IPS-20b (cell line): ENCODE measurements around the gene LGI1.

Experiments
- H3K27ac ChIP-seq: one replicate; pipeline ENCODE4 v1.5.1; 2013; ENCODE audit warnings: low read length
- H3K27me3 ChIP-seq: 2 replicates; pipeline ENCODE4 v1.6.1; 2013; ENCODE audit warnings: mild to moderate bottlenecking, low read length, inconsistent platforms; ENCODE audit not compliant: insufficient read depth
- H3K36me3 ChIP-seq: 2 replicates; pipeline ENCODE4 v1.6.1; 2013; ENCODE audit warnings: low read depth, mild to moderate bottlenecking, inconsistent platforms, low read length, moderate library complexity; ENCODE audit not compliant: insufficient read depth
- H3K4me1 ChIP-seq: 2 replicates; pipeline ENCODE4 v1.6.1; 2013; ENCODE audit warnings: mild to moderate bottlenecking, control low read depth, inconsistent platforms, low read length, moderate library complexity; ENCODE audit not compliant: insufficient read depth
- H3K4me3 ChIP-seq: 2 replicates; pipeline ENCODE4 v1.5.1; 2013; ENCODE audit warnings: mild to moderate bottlenecking, low read length, inconsistent platforms
- H3K9ac ChIP-seq: 2 replicates; pipeline ENCODE4 v1.6.1; 2013; ENCODE audit warnings: low read depth, mild to moderate bottlenecking, inconsistent platforms, low read length, moderate library complexity
- H3K9me3 ChIP-seq: 2 replicates; pipeline ENCODE4 v1.6.1; 2013; ENCODE audit warnings: mild to moderate bottlenecking, low read depth, low read length, inconsistent platforms; ENCODE audit not compliant: insufficient read depth

Gene LGI1

GRCh38 chr10:93775356-93775755 is 17.6 kb downstream of the LGI1 start:
- Histone ChIP-seq H3K9me3 (no peaks in the 10 kb centered on the region), H3K27me3 (no peaks in the 10 kb centered on the region), H3K4me1 (peaks cover 4% of the 10 kb centered on the region; the same call in 1 of the 2 replicates), H3K4me3 (no peak overlapping the region), H3K27ac (no peak overlapping the region), H3K9ac (no peak overlapping the region), H3K36me3 (no peaks in the 10 kb centered on the region)

DNA sequence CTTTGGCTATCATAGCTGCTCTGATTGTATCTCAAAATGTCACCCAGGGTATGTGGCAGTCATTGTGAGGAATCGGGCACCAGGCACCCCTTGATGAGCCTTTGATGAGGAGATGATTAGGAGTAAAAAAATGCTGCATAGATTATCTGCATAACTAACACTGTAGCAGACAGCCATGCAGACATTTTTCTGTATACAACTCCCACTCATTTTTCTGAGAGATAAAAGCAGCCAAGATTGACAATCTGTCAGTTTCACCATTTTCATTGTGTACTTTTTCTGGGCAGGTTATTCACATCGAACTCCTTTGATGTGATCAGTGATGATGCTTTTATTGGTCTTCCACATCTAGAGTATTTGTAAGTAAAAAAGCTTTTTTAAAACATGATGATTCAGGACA is 19.4 kb downstream of the LGI1 start:
- Histone ChIP-seq H3K4me1 (0 out of 2 replicates have a peak, but pooled peaks cover 3% of the 10 kb centered on the region), H3K36me3 (no peaks in the 10 kb centered on the region), H3K27ac (no peak overlapping the region), H3K4me3 (no peak overlapping the region), H3K27me3 (no peaks in the 10 kb centered on the region), H3K9ac (no peak overlapping the region), H3K9me3 (no peaks in the 10 kb centered on the region)

GRCh38 chr10:93784059-93784458 is 26.3 kb downstream of the LGI1 start:
- no peak overlapping the region for H3K27ac ChIP-seq
- no peaks in the 10 kb centered on the region for H3K9me3 ChIP-seq
- no peaks in the 10 kb centered on the region for H3K36me3 ChIP-seq
- H3K4me1 ChIP-seq: no peaks in the 10 kb centered on the region
- H3K27me3 ChIP-seq: no peaks in the 10 kb centered on the region
- H3K4me3 ChIP-seq: no peak overlapping the region
- no peak overlapping the region for H3K9ac ChIP-seq

DNA sequence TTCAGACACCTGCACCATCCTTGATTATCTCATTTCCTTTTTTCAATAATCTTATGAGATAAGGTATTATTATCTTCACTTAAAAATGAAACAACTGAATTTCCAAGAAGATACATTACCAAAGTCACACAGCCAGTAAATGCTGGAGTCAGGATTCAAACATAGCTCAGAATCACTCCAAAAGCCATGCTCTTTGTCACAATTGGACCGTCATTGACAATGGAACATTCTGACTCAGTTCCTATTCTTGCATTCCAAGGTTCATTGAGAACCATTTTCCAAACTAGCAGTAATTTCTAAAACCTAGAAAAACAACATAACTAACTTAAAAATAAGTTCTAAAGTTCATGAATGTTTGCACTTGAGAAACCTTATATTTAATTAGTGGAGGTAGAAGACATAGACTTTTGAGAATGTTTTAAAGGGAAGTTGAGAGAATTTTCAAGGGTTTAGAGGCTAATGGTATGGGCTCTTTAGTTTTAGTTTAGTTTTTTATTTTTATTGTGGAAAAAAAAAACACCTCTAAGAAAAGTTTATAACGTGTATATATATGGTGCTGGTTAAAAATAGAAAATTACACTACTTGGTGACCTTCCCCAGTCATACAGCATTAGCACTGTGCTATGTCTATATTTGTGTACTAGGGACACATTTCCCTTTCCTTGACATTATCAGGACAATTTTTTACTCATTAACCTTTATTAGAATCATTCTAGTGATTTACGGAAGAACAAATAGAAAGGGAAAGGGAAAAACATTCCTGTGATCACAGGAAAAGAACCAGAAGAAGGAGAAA is 30.9 kb downstream of the LGI1 start:
- no peak overlapping the region for H3K27ac ChIP-seq
- peaks cover 15% of the 10 kb centered on the region; the same call in 1 of the 2 replicates for H3K4me1 ChIP-seq
- H3K36me3 ChIP-seq: no peaks in the 10 kb centered on the region
- no peak overlapping the region for H3K4me3 ChIP-seq
- no peaks in the 10 kb centered on the region for H3K27me3 ChIP-seq
- no peaks in the 10 kb centered on the region for H3K9me3 ChIP-seq
- H3K9ac ChIP-seq: no peak overlapping the region

DNA sequence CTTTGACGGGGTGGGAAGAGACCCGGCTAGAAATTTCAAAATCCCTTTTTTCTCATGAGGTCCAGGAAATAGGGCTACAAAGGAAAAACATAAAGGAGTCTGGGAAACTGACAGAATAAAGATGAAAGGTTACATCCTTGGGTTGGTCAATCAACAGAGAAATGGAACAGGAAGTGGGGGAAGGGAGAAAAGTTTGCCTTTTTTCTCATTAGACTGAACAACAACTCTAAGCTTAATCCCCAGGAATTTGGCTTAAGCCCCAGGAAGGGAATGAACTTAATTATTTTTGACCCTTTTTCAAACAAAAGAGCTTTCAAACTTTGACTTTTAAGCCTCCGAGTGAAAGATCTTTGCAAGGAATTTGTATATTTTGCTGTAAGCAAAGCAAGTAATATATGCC is 32.7 kb downstream of the LGI1 start:
- Histone ChIP-seq H3K9ac (peak overlapping the region; percentile 42; the same call in 1 of the 2 replicates), H3K27ac (no peak overlapping the region)

GRCh38 chr10:93796167-93796566 is 38.4 kb downstream of the LGI1 start:
- Histone ChIP-seq H3K4me1 (peaks cover under 1% of the 10 kb centered on the region; the same call in 1 of the 2 replicates), H3K9ac (no peak overlapping the region), H3K27ac (no peak overlapping the region), H3K4me3 (no peak overlapping the region), H3K9me3 (no peaks in the 10 kb centered on the region), H3K27me3 (no peaks in the 10 kb centered on the region), H3K36me3 (no peaks in the 10 kb centered on the region)

More for the DNA sequence above, 32.7 kb downstream of the LGI1 start:
- peaks cover 15% of the 10 kb centered on the region; the same call in 1 of the 2 replicates for H3K4me1 ChIP-seq
- H3K36me3 ChIP-seq: no peaks in the 10 kb centered on the region
- no peaks in the 10 kb centered on the region for H3K9me3 ChIP-seq
- no peaks in the 10 kb centered on the region for H3K27me3 ChIP-seq
- H3K4me3 ChIP-seq: peak overlapping the region; percentile 19; the same call in 1 of the 2 replicates

DNA sequence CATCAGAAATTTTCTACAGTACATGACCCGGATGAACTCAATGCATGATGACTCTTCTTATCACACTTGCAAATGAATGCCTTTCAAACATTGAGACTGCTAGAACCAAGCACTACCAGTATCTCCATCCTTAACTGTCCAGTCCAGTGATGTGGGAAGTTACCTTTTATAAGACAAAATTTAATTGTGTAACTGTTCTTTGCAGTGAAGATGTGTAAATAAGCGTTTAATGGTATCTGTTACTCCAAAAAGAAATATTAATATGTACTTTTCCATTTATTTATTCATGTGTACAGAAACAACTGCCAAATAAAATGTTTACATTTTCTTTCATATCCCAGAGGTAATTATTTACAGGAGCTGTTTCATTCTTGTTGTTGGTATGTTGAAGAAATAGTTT is 40.1 kb downstream of the LGI1 start:
- no peaks in the 10 kb centered on the region for H3K4me1 ChIP-seq

GRCh38 chr10:93799155-93799708 is 41.5 kb downstream of the LGI1 start:
- no peaks in the 10 kb centered on the region for H3K9me3 ChIP-seq
- H3K36me3 ChIP-seq: no peaks in the 10 kb centered on the region
- H3K4me1 ChIP-seq: peaks cover 1% of the 10 kb centered on the region; the same call in 1 of the 2 replicates
- no peaks in the 10 kb centered on the region for H3K27me3 ChIP-seq
- no peak overlapping the region for H3K9ac ChIP-seq
- no peak overlapping the region for H3K27ac ChIP-seq
- H3K4me3 ChIP-seq: no peak overlapping the region

More for the DNA sequence above, 40.1 kb downstream of the LGI1 start:
- Histone ChIP-seq H3K27me3 (no peaks in the 10 kb centered on the region), H3K27ac (no peak overlapping the region), H3K36me3 (no peaks in the 10 kb centered on the region), H3K9ac (no peak overlapping the region), H3K9me3 (no peaks in the 10 kb centered on the region), H3K4me3 (no peak overlapping the region)

- no peaks in the 10 kb centered on the region for H3K27me3 ChIP-seq
- H3K27ac ChIP-seq: no peak overlapping the region
- no peak overlapping the region for H3K4me3 ChIP-seq
- no peaks in the 10 kb centered on the region for H3K9me3 ChIP-seq
- H3K36me3 ChIP-seq: no peaks in the 10 kb centered on the region
- H3K9ac ChIP-seq: no peak overlapping the region
- H3K4me1 ChIP-seq: peaks cover 4% of the 10 kb centered on the region; the same call in 1 of the 2 replicates
These were observed 46.5 kb downstream of the LGI1 start for GRCh38 chr10:93804200-93804599.

DNA sequence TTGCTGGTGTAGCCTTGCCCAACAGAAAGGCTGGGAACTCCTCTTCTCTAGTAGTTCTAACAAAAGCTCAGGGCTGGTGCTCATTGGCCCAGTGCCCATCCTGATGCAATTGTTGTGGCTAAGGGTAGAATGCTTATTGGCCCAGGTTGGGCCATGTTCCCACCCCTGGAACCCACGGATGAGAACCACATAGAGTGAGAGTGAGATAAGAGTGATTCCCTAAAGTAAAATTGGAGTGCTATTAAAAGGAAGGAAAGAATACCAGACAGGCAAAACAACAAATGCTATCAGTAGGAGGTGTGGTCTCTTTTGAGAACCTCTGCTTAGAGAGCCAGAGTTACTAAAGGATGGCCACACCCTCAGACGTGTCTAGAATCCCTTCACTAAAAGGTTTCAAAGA is 49.2 kb downstream of the LGI1 start:
- no peak overlapping the region for H3K4me3 ChIP-seq
- no peaks in the 10 kb centered on the region for H3K27me3 ChIP-seq
- H3K36me3 ChIP-seq: no peaks in the 10 kb centered on the region
- peaks cover 4% of the 10 kb centered on the region; the same call in 1 of the 2 replicates for H3K4me1 ChIP-seq
- no peak overlapping the region for H3K27ac ChIP-seq
- H3K9ac ChIP-seq: no peak overlapping the region
- H3K9me3 ChIP-seq: no peaks in the 10 kb centered on the region

- no peak overlapping the region for H3K9ac ChIP-seq
- H3K4me3 ChIP-seq: no peak overlapping the region
- H3K4me1 ChIP-seq: peaks cover 4% of the 10 kb centered on the region; the same call in 1 of the 2 replicates
- no peaks in the 10 kb centered on the region for H3K9me3 ChIP-seq
- H3K27me3 ChIP-seq: no peaks in the 10 kb centered on the region
- no peaks in the 10 kb centered on the region for H3K36me3 ChIP-seq
- H3K27ac ChIP-seq: no peak overlapping the region
These were observed 49.6 kb downstream of the LGI1 start for GRCh38 chr10:93807371-93807770.
